ENCODE measurements around the gene FERMT1.

Gene FERMT1, protein sequence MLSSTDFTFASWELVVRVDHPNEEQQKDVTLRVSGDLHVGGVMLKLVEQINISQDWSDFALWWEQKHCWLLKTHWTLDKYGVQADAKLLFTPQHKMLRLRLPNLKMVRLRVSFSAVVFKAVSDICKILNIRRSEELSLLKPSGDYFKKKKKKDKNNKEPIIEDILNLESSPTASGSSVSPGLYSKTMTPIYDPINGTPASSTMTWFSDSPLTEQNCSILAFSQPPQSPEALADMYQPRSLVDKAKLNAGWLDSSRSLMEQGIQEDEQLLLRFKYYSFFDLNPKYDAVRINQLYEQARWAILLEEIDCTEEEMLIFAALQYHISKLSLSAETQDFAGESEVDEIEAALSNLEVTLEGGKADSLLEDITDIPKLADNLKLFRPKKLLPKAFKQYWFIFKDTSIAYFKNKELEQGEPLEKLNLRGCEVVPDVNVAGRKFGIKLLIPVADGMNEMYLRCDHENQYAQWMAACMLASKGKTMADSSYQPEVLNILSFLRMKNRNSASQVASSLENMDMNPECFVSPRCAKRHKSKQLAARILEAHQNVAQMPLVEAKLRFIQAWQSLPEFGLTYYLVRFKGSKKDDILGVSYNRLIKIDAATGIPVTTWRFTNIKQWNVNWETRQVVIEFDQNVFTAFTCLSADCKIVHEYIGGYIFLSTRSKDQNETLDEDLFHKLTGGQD

DNA sequence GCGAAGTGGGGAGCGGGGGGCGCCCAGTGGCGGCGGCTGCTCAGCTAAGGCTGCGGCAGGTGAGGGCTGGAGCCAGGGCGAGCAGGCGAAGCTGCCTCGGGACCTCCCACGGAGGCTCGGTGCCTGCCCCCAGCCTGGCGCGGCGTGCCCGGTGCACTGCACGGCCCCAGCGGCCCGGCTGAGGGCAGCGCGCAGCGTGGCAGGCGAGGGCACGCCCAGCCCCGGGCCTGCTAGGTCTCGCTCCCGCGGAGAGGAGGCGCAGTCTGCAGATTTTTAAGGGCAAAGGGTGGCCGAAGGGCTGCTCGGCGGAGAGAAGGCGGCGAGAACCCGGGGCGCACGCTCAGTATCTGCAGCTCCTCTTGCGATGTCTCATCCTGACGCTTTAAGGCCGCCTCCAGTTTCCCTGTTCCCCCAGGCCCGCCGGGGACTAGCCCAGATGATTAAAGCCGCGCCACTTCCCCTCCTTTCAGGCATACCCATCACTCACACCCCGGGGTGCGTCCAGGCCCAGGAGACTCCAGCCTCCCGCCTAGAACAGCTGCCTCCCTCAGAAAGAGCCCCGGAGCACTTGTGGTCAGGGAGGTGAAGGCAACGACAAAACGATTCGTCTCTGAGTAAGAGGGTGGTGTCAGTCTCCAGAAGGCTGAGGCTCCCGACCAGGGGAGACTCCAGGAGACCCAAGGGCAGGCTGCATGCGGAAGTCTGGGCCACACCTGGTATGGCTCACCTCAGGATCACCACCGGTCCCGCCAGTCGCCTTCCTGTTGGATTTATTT lies at the start of gene FERMT1:
Gene FERMT1 (minus strand): TSS at position 158 of the 776 bp plus-strand sequence. CDS start 3,476 bp downstream, outside the sequence.
- no peak for TF ChIP-seq ZNF274 (IDR thresholded peaks at IDR 0.05; ENCODE audit: low read depth, low read length)
- no peak for TF ChIP-seq YY1 (IDR thresholded peaks at IDR 0.05; ENCODE audit: insufficient read depth, insufficient read length)
- TF ChIP-seq SUZ12 (IDR thresholded peaks at IDR 0.05; ENCODE audit: extremely low read depth, insufficient read depth, insufficient read length), result no peak
- no peaks in the 10 kb centered on the region for H3K36me3 ChIP-seq (ENCODE audit: insufficient read depth, insufficient read length, low read length)
- peak; percentile 44 for DNase-seq (ENCODE audit: low read depth, low spot score)
- H3K27me3 ChIP-seq (ENCODE audit: insufficient read depth, insufficient read length), result peaks cover 17% of the 10 kb centered on the region
- no peaks in the 10 kb centered on the region for H3K4me1 ChIP-seq (ENCODE audit: insufficient read depth, insufficient read length)
- H3K4me3 ChIP-seq (ENCODE audit: insufficient read length, low read depth), result peak within 1 kb of the TSS; percentile 55
- peak within 1 kb of the TSS; percentile 85 for H3K9ac ChIP-seq (ENCODE audit: insufficient read length, low read depth)
- no peaks in the 10 kb centered on the region for H3K9me3 ChIP-seq (ENCODE audit: insufficient read depth, low read length)

GRCh38 chr20:6169251-6169650 lies 46.4 kb upstream of the FERMT1 start:
- H3K9ac ChIP-seq (ENCODE audit: insufficient read length, low read depth), result no peak overlapping the region
- no peak for TF ChIP-seq SUZ12 (IDR thresholded peaks at IDR 0.05; ENCODE audit: extremely low read depth, insufficient read depth, insufficient read length)
- no peak for TF ChIP-seq ZNF274 (IDR thresholded peaks at IDR 0.05; ENCODE audit: low read depth, low read length)
- TF ChIP-seq YY1 (IDR thresholded peaks at IDR 0.05; ENCODE audit: insufficient read depth, insufficient read length), result no peak
- H3K4me3 ChIP-seq (ENCODE audit: insufficient read length, low read depth), result no peak overlapping the region
- no peaks in the 10 kb centered on the region for H3K36me3 ChIP-seq (ENCODE audit: insufficient read depth, insufficient read length, low read length)
- no peaks in the 10 kb centered on the region for H3K4me1 ChIP-seq (ENCODE audit: insufficient read depth, insufficient read length)
- H3K9me3 ChIP-seq (ENCODE audit: insufficient read depth, low read length), result peaks cover 5% of the 10 kb centered on the region; the same call in 1 of the 2 replicates
- DNase-seq (ENCODE audit: low read depth, low spot score), result no peak
- no peaks in the 10 kb centered on the region for H3K27me3 ChIP-seq (ENCODE audit: insufficient read depth, insufficient read length)

- Histone ChIP-seq H3K4me1 (ENCODE audit: insufficient read depth, insufficient read length) (no peaks in the 10 kb centered on the region), H3K27me3 (ENCODE audit: insufficient read depth, insufficient read length) (no peaks in the 10 kb centered on the region), H3K9me3 (ENCODE audit: insufficient read depth, low read length) (peaks cover 5% of the 10 kb centered on the region; the same call in 1 of the 2 replicates), H3K36me3 (ENCODE audit: insufficient read depth, insufficient read length, low read length) (no peaks in the 10 kb centered on the region), H3K9ac (ENCODE audit: insufficient read length, low read depth) (no peak overlapping the region), H3K4me3 (ENCODE audit: insufficient read length, low read depth) (no peak overlapping the region)
- DNase-seq (ENCODE audit: low read depth, low spot score), result no peak
- TF ChIP-seq SUZ12 (IDR thresholded peaks at IDR 0.05; ENCODE audit: extremely low read depth, insufficient read depth, insufficient read length), result no peak
- TF ChIP-seq ZNF274 (IDR thresholded peaks at IDR 0.05; ENCODE audit: low read depth, low read length), result no peak
- TF ChIP-seq YY1 (IDR thresholded peaks at IDR 0.05; ENCODE audit: insufficient read depth, insufficient read length), result no peak
Measured at GRCh38 chr20:6168204-6168603, 45.4 kb upstream of the FERMT1 start.

DNA sequence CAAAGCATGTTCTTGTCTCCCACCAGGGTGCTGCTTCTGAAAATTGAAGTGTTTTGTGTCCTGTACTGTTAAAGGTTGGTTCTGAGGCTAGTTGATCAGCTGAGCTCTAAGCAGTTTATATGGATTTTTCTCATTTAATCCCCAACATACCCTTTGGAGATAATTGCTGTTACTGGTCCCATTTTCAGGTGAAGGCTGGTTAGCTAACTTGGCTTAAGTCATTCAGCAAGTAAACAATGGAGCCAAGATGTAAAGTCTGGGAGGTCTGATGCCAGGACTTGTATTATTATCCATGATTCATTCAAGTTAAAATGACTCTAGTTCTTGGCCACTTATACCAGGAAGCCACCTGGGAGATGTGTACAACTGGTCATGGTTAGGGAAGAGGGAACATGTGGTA lies 42.5 kb upstream of the FERMT1 start:
- Histone ChIP-seq H3K27me3 (ENCODE audit: insufficient read depth, insufficient read length) (no peaks in the 10 kb centered on the region), H3K9ac (ENCODE audit: insufficient read length, low read depth) (no peak overlapping the region), H3K4me1 (ENCODE audit: insufficient read depth, insufficient read length) (no peaks in the 10 kb centered on the region), H3K4me3 (ENCODE audit: insufficient read length, low read depth) (no peak overlapping the region), H3K9me3 (ENCODE audit: insufficient read depth, low read length) (peaks cover 5% of the 10 kb centered on the region; the same call in 1 of the 2 replicates), H3K36me3 (ENCODE audit: insufficient read depth, insufficient read length, low read length) (no peaks in the 10 kb centered on the region)
- TF ChIP-seq ZNF274 (IDR thresholded peaks at IDR 0.05; ENCODE audit: low read depth, low read length) (no peak), SUZ12 (IDR thresholded peaks at IDR 0.05; ENCODE audit: extremely low read depth, insufficient read depth, insufficient read length) (no peak), YY1 (IDR thresholded peaks at IDR 0.05; ENCODE audit: insufficient read depth, insufficient read length) (no peak)
- DNase-seq (ENCODE audit: low read depth, low spot score), result no peak

GRCh38 chr20:6164421-6165341 lies 41.9 kb upstream of the FERMT1 start:
- no peaks in the 10 kb centered on the region for H3K27me3 ChIP-seq (ENCODE audit: insufficient read depth, insufficient read length)
- no peak for DNase-seq (ENCODE audit: low read depth, low spot score)
- no peaks in the 10 kb centered on the region for H3K36me3 ChIP-seq (ENCODE audit: insufficient read depth, insufficient read length, low read length)
- H3K9ac ChIP-seq (ENCODE audit: insufficient read length, low read depth), result no peak overlapping the region
- no peak overlapping the region for H3K4me3 ChIP-seq (ENCODE audit: insufficient read length, low read depth)
- H3K9me3 ChIP-seq (ENCODE audit: insufficient read depth, low read length), result peaks cover 5% of the 10 kb centered on the region; the same call in 1 of the 2 replicates
- H3K4me1 ChIP-seq (ENCODE audit: insufficient read depth, insufficient read length), result no peaks in the 10 kb centered on the region
- TF ChIP-seq YY1 (IDR thresholded peaks at IDR 0.05; ENCODE audit: insufficient read depth, insufficient read length) (no peak), SUZ12 (IDR thresholded peaks at IDR 0.05; ENCODE audit: extremely low read depth, insufficient read depth, insufficient read length) (no peak), ZNF274 (IDR thresholded peaks at IDR 0.05; ENCODE audit: low read depth, low read length) (no peak)

- TF ChIP-seq ZNF274 (IDR thresholded peaks at IDR 0.05; ENCODE audit: low read depth, low read length) (no peak), YY1 (IDR thresholded peaks at IDR 0.05; ENCODE audit: insufficient read depth, insufficient read length) (no peak), SUZ12 (IDR thresholded peaks at IDR 0.05; ENCODE audit: extremely low read depth, insufficient read depth, insufficient read length) (no peak)
Measured at GRCh38 chr20:6160736-6161135, 37.9 kb upstream of the FERMT1 start.

More at GRCh38 chr20:6160736-6161135, 37.9 kb upstream of the FERMT1 start:
- Histone ChIP-seq H3K27me3 (ENCODE audit: insufficient read depth, insufficient read length) (no peaks in the 10 kb centered on the region), H3K9ac (ENCODE audit: insufficient read length, low read depth) (no peak overlapping the region), H3K36me3 (ENCODE audit: insufficient read depth, insufficient read length, low read length) (no peaks in the 10 kb centered on the region), H3K4me1 (ENCODE audit: insufficient read depth, insufficient read length) (no peaks in the 10 kb centered on the region), H3K4me3 (ENCODE audit: insufficient read length, low read depth) (no peak overlapping the region), H3K9me3 (ENCODE audit: insufficient read depth, low read length) (peaks cover 19% of the 10 kb centered on the region)
- DNase-seq (ENCODE audit: low read depth, low spot score), result no peak
